Stimulated activated CD4-positive, alpha-beta T cell treated with anti-CD3 and anti-CD28 coated beads, Interleukin-15, amount 100 ng/mL, for 48 hours (primary cell): ENCODE results near the gene PTPRM.

Source experiments
- DNase-seq, 2 donors: peaks; one replicate each; pipeline ENCODE4 v3.0.0-alpha.2; 2020; ENCODE audit warnings: low read depth in 2 of 2

Gene PTPRM

DNA sequence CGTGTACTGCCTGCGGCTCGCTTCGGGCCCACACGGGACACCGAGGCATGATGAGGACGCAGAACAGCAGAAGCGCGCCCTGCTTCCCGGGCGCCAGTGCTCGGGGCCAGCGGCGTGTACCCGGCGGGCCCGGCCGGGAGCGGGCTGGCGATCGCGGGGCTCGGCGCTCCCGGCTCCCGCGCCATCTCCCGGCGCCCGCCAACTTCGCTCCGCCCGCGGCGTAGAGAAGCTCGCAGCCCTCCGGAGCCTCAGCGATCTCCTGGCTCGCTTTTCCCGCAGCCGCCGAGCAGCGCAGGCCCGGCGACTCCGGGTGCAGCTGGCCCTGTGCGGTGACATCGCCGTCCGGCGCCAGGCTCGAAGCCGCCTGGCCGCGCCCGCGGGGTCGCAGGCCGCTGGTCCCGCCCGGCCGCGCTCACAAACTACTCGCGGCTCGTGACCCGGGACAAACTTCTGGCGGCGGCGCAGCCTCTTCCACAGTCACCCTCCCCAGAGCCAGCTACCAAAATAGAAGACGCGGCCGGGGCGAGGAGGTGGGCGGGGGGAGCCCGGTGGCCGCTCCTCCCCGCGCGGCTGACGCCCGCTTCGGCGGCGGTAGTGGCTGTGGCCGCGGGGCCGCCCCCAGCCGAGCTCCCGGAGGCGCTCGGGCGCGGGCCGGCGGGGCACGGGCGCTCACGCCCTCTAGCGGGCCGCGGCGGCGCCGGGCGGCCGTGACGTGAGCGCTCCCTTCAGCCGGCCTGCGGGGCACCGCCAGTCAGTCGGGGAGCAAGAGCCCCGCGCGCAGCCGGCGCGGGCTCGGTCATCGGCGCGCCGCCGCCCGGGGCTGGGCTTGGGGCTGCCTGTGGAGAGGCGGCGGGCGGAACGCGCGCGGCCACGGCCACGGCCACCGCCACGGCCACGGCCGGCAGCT, at the start of gene PTPRM:
PTPRM (plus strand) TSS at position 750 of the 907 bp plus-strand sequence. CDS start 503 bp downstream, outside the sequence.
- peak; percentile 21 to 22 for DNase-seq

DNA sequence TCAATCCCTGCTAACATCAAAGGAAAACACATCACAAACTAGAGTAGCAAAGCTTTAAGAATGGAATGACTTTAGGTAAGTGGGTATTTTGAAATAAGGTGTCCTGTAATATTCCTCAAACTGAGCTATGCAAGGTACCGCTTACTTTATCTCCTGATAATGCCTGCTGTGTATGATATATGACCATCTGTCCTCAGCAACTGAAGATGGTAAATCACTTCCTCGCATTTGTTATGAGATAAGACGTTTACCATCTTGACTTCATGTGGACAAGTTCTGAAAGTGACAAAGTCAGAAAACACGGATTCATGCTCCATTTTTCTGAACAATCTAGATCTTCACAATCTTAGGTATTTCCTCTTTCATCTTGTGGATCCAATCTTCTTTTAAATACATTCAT, 49.3 kb upstream of the PTPRM start:
- no peak for DNase-seq

GRCh38 chr18:7520200-7520785, 46.8 kb upstream of the PTPRM start:
- DNase-seq: no peak

- no peak for DNase-seq
Observed at GRCh38 chr18:7521226-7521856, 45.8 kb upstream of the PTPRM start.

DNA sequence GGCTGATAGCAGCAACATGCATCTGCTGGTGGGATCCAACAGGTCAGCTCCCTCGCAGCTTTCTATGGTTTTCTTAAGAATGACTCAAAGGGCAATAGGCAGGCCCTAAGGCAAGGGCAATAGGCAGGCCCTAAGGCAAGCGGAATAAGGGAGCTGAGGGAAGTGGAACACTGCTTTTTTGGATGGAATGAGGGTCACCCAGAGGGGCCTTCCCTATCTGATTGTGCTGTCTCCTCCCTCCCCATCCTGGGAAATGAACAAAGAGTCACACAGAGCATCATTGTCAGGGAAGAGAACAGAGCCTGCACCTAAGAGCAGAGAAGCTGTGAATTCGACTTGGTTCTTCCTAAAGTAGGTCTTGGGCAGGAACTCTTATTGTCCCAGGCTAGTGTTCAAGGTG, 43.3 kb upstream of the PTPRM start:
- no peak for DNase-seq

- DNase-seq: no peak
Observed at GRCh38 chr18:7524786-7525185, 42.3 kb upstream of the PTPRM start.

- DNase-seq: no peak
Observed at GRCh38 chr18:7532942-7533341, 34.2 kb upstream of the PTPRM start.

DNA sequence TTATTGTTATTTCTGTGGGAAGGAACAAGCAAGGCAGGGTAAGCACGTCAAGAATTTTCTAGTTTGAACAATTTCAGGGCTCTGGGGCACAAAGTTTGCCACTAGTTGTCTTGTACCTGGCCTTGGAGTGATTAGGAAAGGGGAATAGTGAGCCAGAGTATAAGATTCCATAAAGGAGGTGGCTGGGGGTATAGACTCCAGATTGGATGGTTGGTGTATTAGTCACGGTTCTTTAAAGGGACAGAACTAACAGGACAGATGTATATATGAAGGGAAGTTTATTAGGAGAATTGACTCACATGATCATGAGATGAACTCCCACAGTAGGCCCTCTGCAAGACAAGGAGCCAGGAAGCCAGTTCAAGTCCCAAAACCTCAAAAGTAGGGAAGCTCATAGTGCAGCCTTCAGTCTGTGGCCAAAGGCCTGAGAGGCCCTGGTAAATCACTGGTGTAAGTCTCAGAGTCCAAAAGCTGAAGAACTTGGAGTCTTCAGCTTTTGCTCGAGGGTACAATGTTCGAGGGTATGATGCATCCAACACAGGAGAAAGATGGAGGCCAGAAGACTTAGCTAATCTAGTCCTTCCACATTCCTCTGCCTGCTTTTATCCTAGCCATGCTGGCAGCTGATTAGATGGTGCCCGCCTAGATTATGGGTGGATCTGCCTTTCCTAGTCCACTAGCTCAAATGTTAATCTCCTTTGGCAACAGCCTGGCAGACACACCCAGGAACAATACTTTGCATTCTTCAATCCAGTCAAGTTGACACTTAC, 31.5 kb upstream of the PTPRM start:
- DNase-seq: no peak

GRCh38 chr18:7537145-7537544, 30.0 kb upstream of the PTPRM start:
- no peak for DNase-seq

GRCh38 chr18:7541835-7542234, 25.3 kb upstream of the PTPRM start:
- DNase-seq: no peak

- DNase-seq: no peak
Observed at GRCh38 chr18:7544686-7545085, 22.4 kb upstream of the PTPRM start.

- no peak for DNase-seq
Observed at GRCh38 chr18:7545734-7546133, 21.4 kb upstream of the PTPRM start.

- DNase-seq: no peak
Observed at GRCh38 chr18:7548221-7548620, 18.9 kb upstream of the PTPRM start.

DNA sequence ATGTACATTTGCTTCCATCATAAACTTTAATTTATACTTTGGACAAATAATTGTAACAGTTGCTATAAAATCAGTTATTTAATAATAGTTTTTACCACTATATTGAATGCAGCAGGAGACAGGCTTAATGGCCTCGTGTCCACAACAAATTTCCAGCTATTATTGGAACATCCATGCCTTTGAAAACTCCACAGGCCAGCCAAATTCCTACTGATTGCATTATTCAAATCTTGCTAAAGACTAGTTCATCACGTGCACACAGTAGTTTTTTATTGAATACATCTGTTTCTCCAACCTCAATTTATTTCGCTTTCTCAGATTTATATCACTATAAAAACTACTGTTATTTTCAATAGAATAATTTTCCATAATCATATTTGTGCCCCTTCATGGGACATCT, 18.4 kb upstream of the PTPRM start:
- DNase-seq: no peak

DNA sequence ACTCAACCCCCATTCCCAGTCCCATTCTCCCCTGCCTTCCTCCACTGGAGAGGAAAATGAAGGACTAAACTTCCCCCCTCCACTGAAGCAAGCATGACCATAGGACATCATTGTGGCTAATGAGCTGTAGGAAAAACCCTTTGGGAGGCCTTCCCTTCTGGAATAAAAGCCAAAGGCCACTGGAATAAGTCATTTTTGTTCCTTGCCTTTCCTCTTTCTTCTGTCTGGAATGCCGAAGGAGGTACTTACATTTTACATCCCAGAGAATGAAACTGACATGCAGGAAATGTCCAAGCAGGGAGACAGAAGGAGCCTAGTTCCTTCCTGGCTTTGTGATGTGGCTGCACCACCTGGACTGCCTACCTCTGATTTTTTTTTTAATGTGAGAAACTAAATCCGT, 9.1 kb upstream of the PTPRM start:
- DNase-seq: no peak

DNA sequence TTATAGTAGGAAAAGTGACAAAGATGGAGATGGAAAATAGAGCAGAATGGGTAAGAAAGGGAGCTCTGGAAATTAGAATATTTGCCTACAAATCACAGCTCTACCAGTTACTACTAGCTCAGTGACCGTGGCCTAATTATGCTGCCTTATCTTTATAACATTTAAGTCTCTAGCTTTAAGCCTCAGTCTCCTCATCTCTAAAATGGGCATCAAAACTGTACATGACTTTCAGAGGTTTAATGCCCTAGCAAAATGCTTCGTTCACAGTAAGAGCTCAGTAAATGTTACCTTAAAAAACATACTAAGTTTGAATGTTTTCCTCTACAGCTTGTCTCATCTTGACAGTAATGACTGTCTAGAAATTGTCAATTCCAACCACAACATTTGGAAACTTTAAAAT, 8.3 kb upstream of the PTPRM start:
- DNase-seq: no peak

- no peak for DNase-seq
Observed at GRCh38 chr18:7559709-7560319, 7.3 kb upstream of the PTPRM start.

DNA sequence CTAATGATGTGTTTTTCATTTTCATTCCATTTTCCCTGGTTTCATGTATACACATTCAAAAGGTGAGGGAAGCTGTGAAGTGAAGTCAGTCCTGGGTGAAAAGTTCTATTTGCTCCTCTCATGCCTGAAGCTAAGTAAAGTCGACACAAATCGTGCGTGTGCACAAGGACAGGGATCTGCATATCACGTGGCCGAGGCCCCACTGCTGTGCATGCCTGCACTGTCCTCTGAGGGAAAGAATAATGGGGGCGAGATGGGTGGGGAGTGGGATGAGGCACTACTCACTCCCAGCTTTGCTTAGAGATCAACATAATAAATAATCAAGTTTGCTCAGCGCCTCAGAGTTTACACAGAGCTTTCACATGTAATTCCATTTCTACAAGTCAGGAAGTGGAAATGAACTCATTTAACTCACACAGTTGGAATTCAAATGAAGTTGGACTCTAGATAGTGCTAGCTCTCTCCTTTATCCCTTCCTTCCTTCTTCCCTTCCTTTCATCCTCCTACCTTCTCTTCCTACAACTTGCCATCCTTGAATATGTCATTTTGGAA, 5.1 kb upstream of the PTPRM start:
- DNase-seq: no peak

DNA sequence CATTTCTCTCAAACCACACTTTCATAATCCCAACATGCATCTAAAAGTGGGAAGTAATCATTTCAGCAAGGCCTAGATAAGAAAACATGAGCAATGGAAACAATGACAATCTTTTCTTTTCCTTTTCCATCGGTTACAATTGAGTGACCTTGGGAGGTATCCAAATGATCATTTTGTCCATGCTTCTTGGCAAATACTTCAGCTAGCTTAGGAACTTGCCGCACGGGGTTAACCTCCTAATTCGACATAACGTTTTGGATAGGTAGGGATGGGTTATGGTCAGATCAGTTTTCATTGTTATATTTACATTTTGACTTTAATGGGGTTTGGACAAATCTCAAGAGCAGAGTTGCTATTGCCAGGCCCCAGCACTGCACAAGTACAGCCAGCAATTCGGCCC, 4.6 kb upstream of the PTPRM start:
- no peak for DNase-seq

- DNase-seq: no peak
Observed at GRCh38 chr18:7565677-7566076, 1.4 kb upstream of the PTPRM start.

GRCh38 chr18:7566244-7566566, 911 bp upstream of the PTPRM start:
- DNase-seq: no peak
